ENCODE data around the gene FXYD6. TPM values are rescaled to one million over a fixed set of nuclear protein-coding genes. Genes with fewer than 3 reads are reported as not detected.

The FXYD6 gene
- total RNA-seq, 2 experiments from 2014 or later: not detected

- H3K79me2 ChIP-seq (ENCODE audit: insufficient read depth, low read depth, low read length): no peaks in the 10 kb centered on the region
- no peaks in the 10 kb centered on the region for H4K20me1 ChIP-seq (ENCODE audit: insufficient read depth, low read length)
- DNase-seq (ENCODE audit: low spot score): no peak
- H3K4me3 ChIP-seq (ENCODE audit: low read depth, low read length, poor library complexity, severe bottlenecking): no peak overlapping the region
- H2AFZ ChIP-seq (ENCODE audit: low read length): no peak overlapping the region
- H3K36me3 ChIP-seq (ENCODE audit: insufficient read depth, low read length): no peaks in the 10 kb centered on the region
- no peak overlapping the region for H3K27ac ChIP-seq (ENCODE audit: low read depth, low read length, poor library complexity, severe bottlenecking)
- TF ChIP-seq EZH2phosphoT487 (IDR thresholded peaks at IDR 0.05; ENCODE audit: borderline replicate concordance, low read depth, low read length): no peak
- no peak for TF ChIP-seq CTCF (conservative IDR thresholded peaks at IDR 0.05; ENCODE audit: low read length)
- ChIA-PET POLR2A (no interaction called here), CTCF (ENCODE audit: unreplicated experiment) (no interaction called here)
- intact Hi-C loops (cut with micrococcal nuclease; ENCODE audit: unreplicated experiment): no loop called here
- no peaks in the 10 kb centered on the region for H3K9me2 ChIP-seq (ENCODE audit: insufficient read depth, low read length)
- no TSS peak for BruUV-seq (replicated peaks)
- no peaks in the 10 kb centered on the region for H3K4me1 ChIP-seq (ENCODE audit: insufficient read depth, low read length, poor library complexity, severe bottlenecking)
- H3K4me2 ChIP-seq (ENCODE audit: low read length): no peak overlapping the region
- no peaks in the 10 kb centered on the region for H3K9me3 ChIP-seq (ENCODE audit: low read length)
These were observed 8.5 kb upstream of the FXYD6 start for GRCh38 chr11:117884994-117885393.

- CTCF ChIA-PET (ENCODE audit: unreplicated experiment): no interaction called here
These were observed 6.6 kb upstream of the FXYD6 start for GRCh38 chr11:117883063-117883462.

More at GRCh38 chr11:117883063-117883462, 6.6 kb upstream of the FXYD6 start:
- Histone ChIP-seq H3K4me1 (ENCODE audit: insufficient read depth, low read length, poor library complexity, severe bottlenecking) (no peaks in the 10 kb centered on the region), H2AFZ (ENCODE audit: low read length) (no peak overlapping the region), H3K9me3 (ENCODE audit: low read length) (no peaks in the 10 kb centered on the region), H4K20me1 (ENCODE audit: insufficient read depth, low read length) (no peaks in the 10 kb centered on the region), H3K9me2 (ENCODE audit: insufficient read depth, low read length) (no peaks in the 10 kb centered on the region), H3K4me2 (ENCODE audit: low read length) (no peak overlapping the region), H3K36me3 (ENCODE audit: insufficient read depth, low read length) (no peaks in the 10 kb centered on the region), H3K4me3 (ENCODE audit: low read depth, low read length, poor library complexity, severe bottlenecking) (no peak overlapping the region), H3K79me2 (ENCODE audit: insufficient read depth, low read depth, low read length) (no peaks in the 10 kb centered on the region), H3K27ac (ENCODE audit: low read depth, low read length, poor library complexity, severe bottlenecking) (no peak overlapping the region)
- POLR2A ChIA-PET: no interaction called here
- TF ChIP-seq EZH2phosphoT487 (IDR thresholded peaks at IDR 0.05; ENCODE audit: borderline replicate concordance, low read depth, low read length) (no peak), CTCF (conservative IDR thresholded peaks at IDR 0.05; ENCODE audit: low read length) (no peak)
- DNase-seq (ENCODE audit: low spot score): no peak
- BruUV-seq (replicated peaks): no TSS peak
- intact Hi-C loops (cut with micrococcal nuclease; ENCODE audit: unreplicated experiment): no loop called here

Measured in OCI-LY7 (cell line).